ENCODE data around the gene ERCC5.

The ERCC5 gene

DNA sequence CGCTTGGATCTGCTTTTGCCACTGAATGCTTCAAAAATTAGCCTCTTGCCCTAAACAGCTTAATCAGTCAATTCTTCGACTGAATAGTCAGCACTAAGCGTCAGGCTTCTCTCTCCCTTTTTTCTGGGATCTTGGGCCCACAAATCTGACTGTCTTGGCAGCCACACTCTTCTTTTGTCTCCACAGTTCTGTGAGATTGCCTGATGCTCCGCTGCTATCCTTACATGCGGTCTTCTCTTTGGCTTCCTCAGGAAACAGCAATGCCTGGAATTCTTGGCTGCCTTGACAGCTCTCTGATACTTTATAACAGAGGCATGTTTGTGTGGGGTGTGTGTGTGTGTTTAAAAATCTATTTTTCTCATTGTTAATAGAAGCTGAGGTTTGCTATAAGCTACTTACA is 32.6 kb downstream of the ERCC5 start:
- no peak overlapping the region for H3K9ac ChIP-seq
- H3K4me2 ChIP-seq (ENCODE audit: low read length): no peak overlapping the region
- H3K4me3 ChIP-seq (ENCODE audit: low read depth, low read length): no peak overlapping the region
- H3K36me3 ChIP-seq (ENCODE audit: control insufficient read depth, insufficient read depth, low read length): no peaks in the 10 kb centered on the region
- no peaks in the 10 kb centered on the region for H3K4me1 ChIP-seq
- H3K79me2 ChIP-seq: no peaks in the 10 kb centered on the region
- H3K9me3 ChIP-seq (ENCODE audit: control insufficient read depth, low read length): no peaks in the 10 kb centered on the region
- no peaks in the 10 kb centered on the region for H3K27me3 ChIP-seq (ENCODE audit: control insufficient read depth, insufficient read depth, low read length)
- TF ChIP-seq, protein P1, sequence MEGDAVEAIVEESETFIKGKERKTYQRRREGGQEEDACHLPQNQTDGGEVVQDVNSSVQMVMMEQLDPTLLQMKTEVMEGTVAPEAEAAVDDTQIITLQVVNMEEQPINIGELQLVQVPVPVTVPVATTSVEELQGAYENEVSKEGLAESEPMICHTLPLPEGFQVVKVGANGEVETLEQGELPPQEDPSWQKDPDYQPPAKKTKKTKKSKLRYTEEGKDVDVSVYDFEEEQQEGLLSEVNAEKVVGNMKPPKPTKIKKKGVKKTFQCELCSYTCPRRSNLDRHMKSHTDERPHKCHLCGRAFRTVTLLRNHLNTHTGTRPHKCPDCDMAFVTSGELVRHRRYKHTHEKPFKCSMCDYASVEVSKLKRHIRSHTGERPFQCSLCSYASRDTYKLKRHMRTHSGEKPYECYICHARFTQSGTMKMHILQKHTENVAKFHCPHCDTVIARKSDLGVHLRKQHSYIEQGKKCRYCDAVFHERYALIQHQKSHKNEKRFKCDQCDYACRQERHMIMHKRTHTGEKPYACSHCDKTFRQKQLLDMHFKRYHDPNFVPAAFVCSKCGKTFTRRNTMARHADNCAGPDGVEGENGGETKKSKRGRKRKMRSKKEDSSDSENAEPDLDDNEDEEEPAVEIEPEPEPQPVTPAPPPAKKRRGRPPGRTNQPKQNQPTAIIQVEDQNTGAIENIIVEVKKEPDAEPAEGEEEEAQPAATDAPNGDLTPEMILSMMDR (IDR thresholded peaks at IDR 0.05): no peak
- H2AFZ ChIP-seq: no peak overlapping the region
- no peak overlapping the region for H3K27ac ChIP-seq

DNA sequence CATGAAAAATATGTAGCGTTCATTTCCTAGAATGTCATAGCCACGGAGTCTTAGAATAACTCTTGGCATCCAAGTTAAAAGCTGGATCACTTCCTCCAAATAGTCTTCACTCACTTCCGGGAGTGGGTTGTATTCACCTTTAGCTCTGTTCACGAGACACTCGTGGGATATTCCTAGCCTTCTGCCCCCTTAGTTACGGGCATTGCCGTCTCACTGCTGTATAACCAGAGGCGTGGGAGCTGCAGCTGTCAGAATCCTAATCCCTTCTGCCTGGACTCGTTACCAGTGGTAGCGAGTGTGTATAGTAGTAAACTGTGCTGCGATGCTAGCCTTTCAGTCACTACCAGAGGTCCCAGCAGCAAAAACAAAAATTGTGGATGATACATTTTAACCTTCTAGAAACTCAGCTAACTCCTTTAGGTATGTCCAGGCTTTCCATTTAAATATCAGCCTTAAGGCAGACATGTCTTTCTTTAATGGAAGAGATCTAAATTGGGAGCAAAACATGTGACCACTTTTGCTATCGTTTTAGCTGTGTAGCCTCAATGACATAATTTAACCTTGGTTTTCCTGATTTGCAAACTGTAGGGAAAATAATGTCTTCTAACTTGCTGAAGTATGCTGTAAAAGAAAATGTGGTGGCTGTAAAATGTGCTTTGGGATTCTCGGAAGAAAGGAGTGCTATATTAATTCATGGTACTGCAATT is 34.1 kb downstream of the ERCC5 start:
- H3K4me3 ChIP-seq (ENCODE audit: low read depth, low read length): no peak overlapping the region

DNA sequence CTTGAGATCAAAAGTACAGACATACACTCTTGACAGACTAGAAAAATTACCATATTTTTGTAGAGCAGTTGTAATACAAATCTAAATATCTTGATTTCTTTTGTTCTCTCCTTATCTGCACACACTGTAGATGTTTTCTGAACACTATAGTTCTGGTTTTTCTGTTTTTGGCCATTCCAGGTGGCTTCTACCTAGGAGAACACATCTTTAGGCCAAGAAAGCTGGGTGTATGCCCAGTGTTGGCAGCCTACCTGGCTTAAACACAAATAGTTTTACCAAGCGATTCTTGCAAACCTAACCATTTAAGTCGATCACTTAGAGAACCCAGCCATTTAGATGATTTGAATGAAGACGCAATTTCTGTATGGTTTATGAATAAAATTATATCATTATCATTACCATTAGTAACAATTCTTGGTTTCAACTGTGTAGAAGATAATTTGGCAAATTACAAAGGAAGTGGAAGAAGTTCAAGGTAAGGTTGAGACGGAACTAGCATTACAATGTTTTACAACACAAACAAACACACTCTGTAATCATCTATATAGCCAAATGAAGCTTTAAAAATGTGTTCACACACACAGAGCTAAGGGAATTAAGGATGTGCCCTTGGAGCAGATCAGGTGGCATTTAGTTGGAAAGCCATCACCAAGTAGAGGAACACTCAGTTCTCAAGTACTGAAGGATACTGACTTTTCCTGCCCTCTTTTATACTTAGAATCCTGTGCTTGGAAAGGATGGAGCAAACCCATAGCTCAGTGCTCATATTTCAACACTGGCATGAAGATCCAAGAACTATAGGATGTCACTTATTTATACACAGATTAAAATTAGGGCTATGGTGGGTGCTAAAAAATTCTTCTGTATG is 36.2 kb downstream of the ERCC5 start:
- Histone ChIP-seq H3K9me3 (ENCODE audit: control insufficient read depth, low read length) (no peaks in the 10 kb centered on the region), H3K4me3 (ENCODE audit: low read depth, low read length) (no peak overlapping the region), H3K27ac (no peak overlapping the region), H3K4me1 (no peaks in the 10 kb centered on the region), H3K79me2 (no peaks in the 10 kb centered on the region), H2AFZ (no peak overlapping the region), H3K36me3 (ENCODE audit: control insufficient read depth, insufficient read depth, low read length) (no peaks in the 10 kb centered on the region), H3K4me2 (ENCODE audit: low read length) (no peak overlapping the region), H3K9ac (no peak overlapping the region), H3K27me3 (ENCODE audit: control insufficient read depth, insufficient read depth, low read length) (no peaks in the 10 kb centered on the region)
- TF ChIP-seq, protein P1 (IDR thresholded peaks at IDR 0.05): no peak

More for the DNA sequence above, 34.1 kb downstream of the ERCC5 start:
- Histone ChIP-seq H3K36me3 (ENCODE audit: control insufficient read depth, insufficient read depth, low read length) (no peaks in the 10 kb centered on the region), H3K4me1 (no peaks in the 10 kb centered on the region), H3K9ac (no peak overlapping the region), H3K79me2 (no peaks in the 10 kb centered on the region), H3K9me3 (ENCODE audit: control insufficient read depth, low read length) (no peaks in the 10 kb centered on the region), H3K27me3 (ENCODE audit: control insufficient read depth, insufficient read depth, low read length) (no peaks in the 10 kb centered on the region), H3K4me2 (ENCODE audit: low read length) (no peak overlapping the region), H3K27ac (no peak overlapping the region), H2AFZ (no peak overlapping the region)
- TF ChIP-seq, protein P1 (IDR thresholded peaks at IDR 0.05): no peak

DNA sequence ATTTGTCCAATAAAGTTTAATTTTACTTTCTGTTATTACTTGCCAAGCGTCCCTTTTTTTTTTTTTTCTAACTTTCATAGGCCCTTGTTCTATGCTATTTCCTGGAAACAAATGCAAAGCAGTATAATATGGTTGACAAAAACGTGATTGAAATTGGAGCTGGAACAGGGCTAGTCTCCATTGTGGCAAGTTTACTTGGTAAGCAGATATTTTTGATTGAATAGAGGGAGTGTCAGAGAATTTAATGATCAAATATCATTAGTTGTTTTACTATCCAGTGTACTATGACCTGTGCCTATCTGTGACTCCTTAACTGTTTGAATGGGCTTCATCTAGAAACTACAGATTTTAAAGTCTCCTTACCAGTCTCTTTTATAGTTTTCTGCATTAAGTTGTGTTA is 46.7 kb downstream of the ERCC5 start:
- no peaks in the 10 kb centered on the region for H3K9me3 ChIP-seq (ENCODE audit: control insufficient read depth, low read length)
- TF ChIP-seq, protein P1 (IDR thresholded peaks at IDR 0.05): no peak
- no peak overlapping the region for H3K4me3 ChIP-seq (ENCODE audit: low read depth, low read length)
- no peak overlapping the region for H2AFZ ChIP-seq
- no peaks in the 10 kb centered on the region for H3K27me3 ChIP-seq (ENCODE audit: control insufficient read depth, insufficient read depth, low read length)
- H3K36me3 ChIP-seq (ENCODE audit: control insufficient read depth, insufficient read depth, low read length): no peaks in the 10 kb centered on the region
- no peak overlapping the region for H3K9ac ChIP-seq
- H3K4me1 ChIP-seq: no peaks in the 10 kb centered on the region
- no peak overlapping the region for H3K4me2 ChIP-seq (ENCODE audit: low read length)
- H3K27ac ChIP-seq: no peak overlapping the region
- no peaks in the 10 kb centered on the region for H3K79me2 ChIP-seq

Measured in parathyroid adenoma (tissue), 2 donors.